HG02973 (cell line): Measurements from ENCODE around the gene ISG20.

Experiments
- ATAC-seq: cut with Tn5 transposase; IDR thresholded peaks from one replicate; pipeline ENCODE4 v1.9.1; 2021; ENCODE audit warnings: moderate library complexity; ENCODE audit not compliant: unreplicated experiment

Gene ISG20

GRCh38 chr15:88652456-88653199 is 13.8 kb downstream of the ISG20 start:
- no peak for ATAC-seq

GRCh38 chr15:88653200-88654064 is 14.6 kb downstream of the ISG20 start:
- ATAC-seq = no peak

- no peak for ATAC-seq
Observed at GRCh38 chr15:88654430-88655102, 15.8 kb downstream of the ISG20 start.

GRCh38 chr15:88655103-88655553 is 16.3 kb downstream of the ISG20 start:
- no peak for ATAC-seq

GRCh38 chr15:88655800-88656488 is 17.1 kb downstream of the ISG20 start:
- ATAC-seq = no peak

GRCh38 chr15:88656760-88657221 is 18.0 kb downstream of the ISG20 start:
- peak; percentile 95 for ATAC-seq

- no peak for ATAC-seq
Observed at GRCh38 chr15:88657326-88658069, 18.7 kb downstream of the ISG20 start.

- ATAC-seq = no peak
Observed at GRCh38 chr15:88658070-88658965, 19.5 kb downstream of the ISG20 start.

GRCh38 chr15:88658972-88659931 is 20.4 kb downstream of the ISG20 start:
- ATAC-seq = no peak

- no peak for ATAC-seq
Observed at GRCh38 chr15:88661041-88661700, 22.4 kb downstream of the ISG20 start.

GRCh38 chr15:88661761-88662556 is 23.1 kb downstream of the ISG20 start:
- no peak for ATAC-seq

GRCh38 chr15:88663141-88663621 is 24.4 kb downstream of the ISG20 start:
- ATAC-seq = no peak

GRCh38 chr15:88664151-88664778 is 25.4 kb downstream of the ISG20 start:
- no peak for ATAC-seq

GRCh38 chr15:88674661-88675060 is 35.8 kb downstream of the ISG20 start:
- no peak for ATAC-seq

GRCh38 chr15:88678755-88679154 is 39.9 kb downstream of the ISG20 start:
- ATAC-seq = no peak
